ENCODE results near the gene GLRA3.

GRCh38 chr4:174855050-174855449, 26.0 kb upstream of the GLRA3 start:
- TF ChIP-seq POLR2A (IDR thresholded peaks at IDR 0.05; ENCODE audit: low read depth, low read length) (no peak), POLR2AphosphoS5 (IDR thresholded peaks at IDR 0.05; ENCODE audit: low read depth, low read length) (no peak), TAF1 (IDR thresholded peaks at IDR 0.05; ENCODE audit: borderline replicate concordance, low read depth, low read length) (no peak)

All from GM12892 (cell line).